ENCODE measurements around the gene PIK3R2. TPM values are rescaled to one million over a fixed set of nuclear protein-coding genes. Genes with fewer than 3 reads are reported as not detected.

The PIK3R2 gene
- total and polyA plus RNA-seq, 2 of the 13 experiments (the other 11 are each of a cell fraction or from before 2014, with no cell fraction given), result 18.6 to 25.3 TPM

- TF ChIP-seq ZNF441 (CRISPR knock-in tag; IDR thresholded peaks at IDR 0.05; ENCODE audit: borderline replicate concordance) (0 out of 2 replicates have a peak, but pooled peaks have one; percentile 6), CEBPB (IDR thresholded peaks at IDR 0.05; ENCODE audit: borderline replicate concordance, low read depth, low read length) (no peak), TEAD3 (CRISPR knock-in tag; optimal IDR thresholded peaks at IDR 0.05; ENCODE audit: borderline replicate concordance) (peak; percentile 34), CSRNP1 (CRISPR knock-in tag; IDR thresholded peaks at IDR 0.05) (no peak), AFF4 (CRISPR knock-in tag; IDR thresholded peaks at IDR 0.05) (no peak), ZMYM2 (CRISPR knock-in tag; IDR thresholded peaks at IDR 0.05) (no peak), FOXO1 (CRISPR knock-in tag; IDR thresholded peaks at IDR 0.05) (no peak), ZNF614 (CRISPR knock-in tag; IDR thresholded peaks at IDR 0.05; ENCODE audit: borderline replicate concordance) (0 out of 2 replicates have a peak, but pooled peaks have one; percentile 30), ZNF766 (CRISPR knock-in tag; IDR thresholded peaks at IDR 0.05; ENCODE audit: borderline replicate concordance) (no peak), ZNF740 (CRISPR knock-in tag; IDR thresholded peaks at IDR 0.05) (no peak), GABPA (IDR thresholded peaks at IDR 0.05; ENCODE audit: low read depth, low read length) (no peak; the same call in none of the 2 replicates), GABPA (CRISPR knock-in tag; IDR thresholded peaks at IDR 0.05; ENCODE audit: low read depth) (peak; percentile 84), TAF1 (CRISPR knock-in tag; IDR thresholded peaks at IDR 0.05) (no peak), ZFP91 (CRISPR knock-in tag; IDR thresholded peaks at IDR 0.05; ENCODE audit: borderline replicate concordance) (0 out of 2 replicates have a peak, but pooled peaks have one; percentile 17), NONO (IDR thresholded peaks at IDR 0.05) (no peak), NONO (CRISPR knock-in tag; conservative IDR thresholded peaks at IDR 0.05) (peak; percentile 89), ADNP (CRISPR knock-in tag; IDR thresholded peaks at IDR 0.05) (no peak), ZNF761 (CRISPR knock-in tag; conservative IDR thresholded peaks at IDR 0.05) (peak; percentile 6; the same call in 1 of the 2 replicates), ZNF776 (CRISPR knock-in tag; IDR thresholded peaks at IDR 0.05) (no peak), SOX6 (IDR thresholded peaks at IDR 0.05) (no peak), SOX6 (CRISPR knock-in tag; IDR thresholded peaks at IDR 0.05) (0 out of 2 replicates have a peak, but pooled peaks have one; percentile 21), ZNF747 (CRISPR knock-in tag; IDR thresholded peaks at IDR 0.05; ENCODE audit: borderline replicate concordance) (peak; percentile 69; the same call in 1 of the 2 replicates), ATM (IDR thresholded peaks at IDR 0.05; ENCODE audit: borderline replicate concordance) (no peak), SP140L (CRISPR knock-in tag; IDR thresholded peaks at IDR 0.05; ENCODE audit: borderline replicate concordance) (no peak)
These were observed 534 bp upstream of the PIK3R2 start (continued) for GRCh38 chr19:18152442-18152816.
